Caco-2 (cell line): Measurements from ENCODE around the gene NDUFAB1. TPM values are rescaled to one million over a fixed set of nuclear protein-coding genes. Genes with fewer than 3 reads are reported as not detected.

ENCODE experiments used
- Bru-seq: library from RNA; stranded (reverse); fragments of 400-500 nt; gene quantifications from one replicate; lab custom pipeline; 2021; lab: Mats Ljungman, UMichigan
- BruChase-seq, 2 experiments: library from RNA; stranded (reverse); fragments of 400-500 nt; gene quantifications; one replicate each; lab custom pipeline; 2021; lab: Mats Ljungman, UMichigan
- BruUV-seq: library from RNA; stranded (reverse); fragments of 400-500 nt; replicated peaks from 2 replicates; lab custom pipeline; 2021; lab: Mats Ljungman, UMichigan
- CTCF ChIA-PET: fragments of 300-600 bp; sonication (Branson Sonifier 250); formaldehyde crosslinking; loops from one replicate; lab custom pipeline; 2022; ENCODE audit warnings: antibody characterized with exemption; lab: Charles Lee
- POLR2A ChIA-PET: fragments of 300-600 bp; sonication (Branson Sonifier 250); formaldehyde crosslinking; loops from one replicate; lab custom pipeline; 2022; ENCODE audit warnings: antibody characterized with exemption; lab: Charles Lee
- DNase-seq, 2 experiments: peaks; one replicate each; pipeline versions ENCODE4 v3.0.0 to v3.0.0-alpha.2; 2020 to 2022
- H3K27me3 ChIP-seq: replicated peaks from 2 replicates; pipeline ENCODE4 v1.6.0; 2011; ENCODE audit warnings: low read length; ENCODE audit not compliant: control insufficient read depth, insufficient read depth
- H3K36me3 ChIP-seq: 2 replicates; pipeline ENCODE4 v1.5.1; 2011; ENCODE audit warnings: low read length; ENCODE audit not compliant: control insufficient read depth, insufficient read depth
- H3K4me1 ChIP-seq: fragments of 250-450 bp; sonication (Bioruptor Pico); 2 replicates; pipeline ENCODE4 v1.5.1; 2020; ENCODE audit warnings: mild to moderate bottlenecking
- H3K4me3 ChIP-seq: 2 replicates; pipeline ENCODE4 v1.5.1; 2011; ENCODE audit warnings: low read depth, mild to moderate bottlenecking, control low read depth, low read length
- H3K9me3 ChIP-seq: fragments of 250-450 bp; sonication (Bioruptor Pico); 2 replicates; pipeline ENCODE4 v1.5.1; 2020; ENCODE audit warnings: mild to moderate bottlenecking, moderate library complexity
- H3K27ac Mint-ChIP-seq: one replicate; pipeline ENCODE4 v1.8.0; 2022; ENCODE audit warnings: mixed read lengths; ENCODE audit not compliant: unreplicated experiment
- H3K27me3 Mint-ChIP-seq: one replicate; pipeline ENCODE4 v1.8.0; 2022; ENCODE audit warnings: mixed read lengths; ENCODE audit not compliant: insufficient read depth, unreplicated experiment
- H3K36me3 Mint-ChIP-seq: one replicate; pipeline ENCODE4 v1.8.0; 2022; ENCODE audit warnings: mild to moderate bottlenecking, mixed read lengths; ENCODE audit not compliant: insufficient read depth, unreplicated experiment
- H3K4me1 Mint-ChIP-seq: one replicate; pipeline ENCODE4 v1.8.0; 2022; ENCODE audit warnings: low read depth, mixed read lengths; ENCODE audit not compliant: unreplicated experiment
- H3K4me3 Mint-ChIP-seq: one replicate; pipeline ENCODE4 v1.8.0; 2022; ENCODE audit warnings: mild to moderate bottlenecking, moderate library complexity, mixed read lengths; ENCODE audit not compliant: unreplicated experiment
- H3K9me3 Mint-ChIP-seq: one replicate; pipeline ENCODE4 v1.8.0; 2022; ENCODE audit warnings: mixed read lengths; ENCODE audit not compliant: unreplicated experiment
- CTCF ChIP-seq, 2 experiments: fragments of 200-600 bp in 1 of 2; IDR thresholded peaks; 1 replicate in 1 of 2; 2 replicates in 1 of 2; pipeline versions ENCODE4 v1.5.1 to v1.8.0; 2011 to 2022; ENCODE audit warnings: antibody characterized with exemption in 1 of 2, control low read depth in 1 of 2, inconsistent platforms in 1 of 2, low read depth in 1 of 2, low read length in 1 of 2, mild to moderate bottlenecking in 1 of 2, moderate library complexity in 1 of 2; ENCODE audit not compliant: insufficient read depth in 1 of 2, severe bottlenecking in 1 of 2, unreplicated experiment in 1 of 2
- intact Hi-C: fragments of 100-400 bp; cut with micrococcal nuclease; formaldehyde crosslinking; loops from one replicate; pipeline ENCODE4 v1.10.0; 2022; ENCODE audit not compliant: unreplicated experiment
- long read RNA-seq: library from polyadenylated mRNA; stranded (forward); transcript quantifications from one replicate; pipeline ENCODE4 v2.0.0, GENCODE V29; 2022
- total RNA-seq: library from RNA; stranded (reverse); gene quantifications from 2 replicates; pipeline ENCODE4 v1.2.3, GENCODE V29; 2022

Gene NDUFAB1
- total RNA-seq (83.4 and 87.1 TPM in 2 replicates), Bru-seq, nascent RNA (percentile 81 among the genes with signal in this experiment), BruChase-seq, experiment 1, labeled RNA remaining after a 2-hour chase (percentile 77 among the genes with signal in this experiment), BruChase-seq, experiment 2, labeled RNA remaining after a 6-hour chase (percentile 83 among the genes with signal in this experiment)
- long read RNA-seq, transcript NDUFAB1-201 (5 exons, 717 nt) = major isoform, 165 of 170 reads
- long read RNA-seq, partial matches to known transcripts = 0 of 170 reads
- long read RNA-seq, other reads (novel, unspliced or antisense) = 3 of 170 reads

- peak within 1 kb of the TSS; percentile 50 for H3K27ac Mint-ChIP-seq
These were observed at the start of gene NDUFAB1 for GRCh38 chr16:23595951-23596720. NDUFAB1 (minus strand) TSS chr16:23596316; CDS start chr16:23596290, 26 bp downstream.

GRCh38 chr16:23642246-23642774 is 46.2 kb upstream of the NDUFAB1 start:
- no peak for TF ChIP-seq CTCF (IDR thresholded peaks at IDR 0.05; ENCODE audit: insufficient read depth in 1 of 2, low read depth in 1 of 2, low read length in 1 of 2, severe bottlenecking in 1 of 2, unreplicated experiment in 1 of 2)
- DNase-seq = no peak
- peak overlapping the region; percentile 93 for H3K27ac Mint-ChIP-seq
- H3K4me3 Mint-ChIP-seq = peak overlapping the region; percentile 96
- CTCF ChIA-PET = no interaction called here
- H3K4me1 Mint-ChIP-seq = peaks cover 7% of the 10 kb centered on the region
- H3K36me3 Mint-ChIP-seq = peaks cover 57% of the 10 kb centered on the region
- no peaks in the 10 kb centered on the region for H3K36me3 ChIP-seq
- H3K9me3 Mint-ChIP-seq = no peaks in the 10 kb centered on the region
- POLR2A ChIA-PET = interaction anchor here (0.7 to 0.9 kb wide), 2 partner anchors 137 to 238 kb away, joined by 3 to 5 read pairs; no protein-coding TSS in a partner anchor
- H3K27me3 Mint-ChIP-seq = no peaks in the 10 kb centered on the region
- BruUV-seq = no TSS peak
- H3K4me1 ChIP-seq = no peaks in the 10 kb centered on the region
- no peaks in the 10 kb centered on the region for H3K9me3 ChIP-seq
- H3K4me3 ChIP-seq = peak overlapping the region; percentile 99
- intact Hi-C loops = loop anchor here (5.0 kb wide), 1 partner anchor 35 kb away; the partner anchor contains the start of gene PLK1
- H3K27me3 ChIP-seq = no peaks in the 10 kb centered on the region

More at GRCh38 chr16:23595951-23596720, at the start of gene NDUFAB1:
- no TSS peak for BruUV-seq
- Mint-ChIP-seq H3K36me3 (peaks cover 25% of the 10 kb centered on the region), H3K9me3 (no peaks in the 10 kb centered on the region), H3K27me3 (no peaks in the 10 kb centered on the region), H3K4me3 (peak within 1 kb of the TSS; percentile 75), H3K4me1 (no peaks in the 10 kb centered on the region)
- TF ChIP-seq CTCF (IDR thresholded peaks at IDR 0.05; ENCODE audit: insufficient read depth in 1 of 2, low read depth in 1 of 2, low read length in 1 of 2, severe bottlenecking in 1 of 2, unreplicated experiment in 1 of 2) = peak; percentile 67 to 85
- Histone ChIP-seq H3K9me3 (no peaks in the 10 kb centered on the region), H3K4me3 (peak within 1 kb of the TSS; percentile 92), H3K4me1 (no peaks in the 10 kb centered on the region), H3K27me3 (no peaks in the 10 kb centered on the region), H3K36me3 (no peaks in the 10 kb centered on the region; the same call in none of the 2 replicates)
- intact Hi-C loops = loop anchor here (1.0 kb wide), 1 partner anchor 39 kb away; the partner anchor contains the start of genes EARS2 and UBFD1
- POLR2A ChIA-PET = no interaction called here
- CTCF ChIA-PET = interaction anchor here (1.3 to 1.6 kb wide), 2 partner anchors 11 to 39 kb away, joined by 3 to 8 read pairs; partner anchors contain the start of genes EARS2 and UBFD1
- DNase-seq = peak; percentile 85 to 93
